Hepatocyte (in vitro differentiated cells): ENCODE data around the gene ACYP2.

Experiments
- CTCF ChIP-seq: fragments of 200-600 bp; sonication (generic); IDR thresholded peaks from 2 replicates; pipeline ENCODE4 v1.5.1; 2016; ENCODE audit warnings: antibody characterized with exemption, mild to moderate bottlenecking; ENCODE audit not compliant: poor library complexity
- EZH2phosphoT487 ChIP-seq: fragments of 200-600 bp; sonication (generic); IDR thresholded peaks from one replicate; pipeline ENCODE4 v1.6.1; 2018; ENCODE audit warnings: antibody characterized with exemption, mild to moderate bottlenecking, low read depth, moderate library complexity; ENCODE audit not compliant: unreplicated experiment, severe bottlenecking

- TF ChIP-seq CTCF, result no peak
- TF ChIP-seq EZH2phosphoT487, result no peak
Measured at GRCh38 chr2:54274781-54275242, 159.4 kb downstream of the ACYP2 start.
